ENCODE data around the gene C10orf90.

DNA sequence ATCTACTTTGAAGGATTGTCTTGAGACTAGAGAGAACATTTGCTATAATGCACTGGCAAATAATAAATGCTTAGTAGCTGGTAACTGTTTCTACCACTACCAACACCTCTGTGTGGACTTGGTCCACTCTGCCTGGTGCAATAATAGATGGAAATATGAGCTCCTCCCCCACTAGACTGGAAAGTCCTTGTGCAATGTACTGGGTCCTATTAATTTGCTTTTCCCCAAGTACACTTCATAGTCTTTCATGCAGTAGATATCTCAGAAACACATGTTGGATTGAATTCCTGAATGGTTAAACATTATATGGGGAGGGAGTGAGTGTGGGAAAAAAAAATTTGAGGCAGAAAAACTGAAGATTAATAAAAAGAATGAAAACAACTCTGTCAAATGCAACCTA lies 119.3 kb downstream of the C10orf90 start:
- TF ChIP-seq, protein P1, sequence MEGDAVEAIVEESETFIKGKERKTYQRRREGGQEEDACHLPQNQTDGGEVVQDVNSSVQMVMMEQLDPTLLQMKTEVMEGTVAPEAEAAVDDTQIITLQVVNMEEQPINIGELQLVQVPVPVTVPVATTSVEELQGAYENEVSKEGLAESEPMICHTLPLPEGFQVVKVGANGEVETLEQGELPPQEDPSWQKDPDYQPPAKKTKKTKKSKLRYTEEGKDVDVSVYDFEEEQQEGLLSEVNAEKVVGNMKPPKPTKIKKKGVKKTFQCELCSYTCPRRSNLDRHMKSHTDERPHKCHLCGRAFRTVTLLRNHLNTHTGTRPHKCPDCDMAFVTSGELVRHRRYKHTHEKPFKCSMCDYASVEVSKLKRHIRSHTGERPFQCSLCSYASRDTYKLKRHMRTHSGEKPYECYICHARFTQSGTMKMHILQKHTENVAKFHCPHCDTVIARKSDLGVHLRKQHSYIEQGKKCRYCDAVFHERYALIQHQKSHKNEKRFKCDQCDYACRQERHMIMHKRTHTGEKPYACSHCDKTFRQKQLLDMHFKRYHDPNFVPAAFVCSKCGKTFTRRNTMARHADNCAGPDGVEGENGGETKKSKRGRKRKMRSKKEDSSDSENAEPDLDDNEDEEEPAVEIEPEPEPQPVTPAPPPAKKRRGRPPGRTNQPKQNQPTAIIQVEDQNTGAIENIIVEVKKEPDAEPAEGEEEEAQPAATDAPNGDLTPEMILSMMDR (IDR thresholded peaks at IDR 0.05) = no peak
- TF ChIP-seq ZFX (IDR thresholded peaks at IDR 0.05; ENCODE audit: borderline replicate concordance) = no peak

All from 22Rv1 (cell line).